GM21576 (cell line): Measurements from ENCODE around the gene ARRB2.

Experiments
- ATAC-seq: cut with Tn5 transposase; IDR thresholded peaks from one replicate; pipeline ENCODE4 v1.9.1; 2021; ENCODE audit warnings: mild to moderate bottlenecking, moderate library complexity; ENCODE audit not compliant: unreplicated experiment

Gene ARRB2

GRCh38 chr17:4748686-4749085 lies 38.3 kb downstream of the ARRB2 start:
- ATAC-seq = no peak

GRCh38 chr17:4750606-4751005 lies 40.2 kb downstream of the ARRB2 start:
- no peak for ATAC-seq

GRCh38 chr17:4751932-4752331 lies 41.5 kb downstream of the ARRB2 start:
- no peak for ATAC-seq

- no peak for ATAC-seq
These were observed 43.0 kb downstream of the ARRB2 start for GRCh38 chr17:4753392-4753791.

GRCh38 chr17:4759776-4760236 lies 49.4 kb downstream of the ARRB2 start:
- ATAC-seq = no peak

GRCh38 chr17:4764595-4764994 lies 54.2 kb downstream of the ARRB2 start:
- ATAC-seq = no peak

- no peak for ATAC-seq
These were observed 55.8 kb downstream of the ARRB2 start for GRCh38 chr17:4766201-4766600.

GRCh38 chr17:4766723-4767122 lies 56.3 kb downstream of the ARRB2 start:
- no peak for ATAC-seq

GRCh38 chr17:4768298-4768697 lies 57.9 kb downstream of the ARRB2 start:
- no peak for ATAC-seq

GRCh38 chr17:4769628-4770027 lies 59.2 kb downstream of the ARRB2 start:
- ATAC-seq = no peak
